ENCODE measurements around the gene CLOCK. TPM values are rescaled to one million over a fixed set of nuclear protein-coding genes. Genes with fewer than 3 reads are reported as not detected.

CLOCK gene
- total and polyA plus RNA-seq, 2 of the 8 experiments (the other 6 are each of a cell fraction or from before 2014, with no cell fraction given): 7.7 to 24.2 TPM

DNA sequence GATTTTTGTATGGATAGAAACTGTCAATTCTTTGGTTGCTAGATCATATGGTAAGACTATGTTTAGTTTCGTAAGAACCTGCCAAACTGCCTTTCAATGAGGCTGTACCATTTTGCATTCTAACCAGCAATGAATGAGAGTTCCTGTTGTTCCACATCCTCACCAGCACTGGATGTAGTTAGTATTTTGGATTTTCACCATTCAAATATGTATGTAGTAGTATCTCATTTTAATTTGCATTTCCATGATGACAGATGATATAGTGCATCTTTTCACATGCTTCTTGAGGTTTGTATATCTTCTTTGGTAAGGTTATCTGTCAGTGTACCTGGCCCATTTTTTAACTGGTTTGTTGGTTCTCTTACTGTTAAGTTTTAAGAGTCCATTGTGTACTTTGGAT, 34.6 kb downstream of the CLOCK start (continued):
- no peak for TF ChIP-seq JUN (IDR thresholded peaks at IDR 0.05; ENCODE audit: low read depth, low read length)
- no peak for TF ChIP-seq HDAC6 (IDR thresholded peaks at IDR 0.05; ENCODE audit: low read depth, low read length)
- TF ChIP-seq SIX5 (IDR thresholded peaks at IDR 0.05; ENCODE audit: low read depth, low read length): no peak

Measured in H1 (cell line).